GM18526 (cell line): ENCODE measurements around the gene LDLRAD4.

Source experiments
- POLR2A ChIP-seq: IDR thresholded peaks from 3 replicates; pipeline ENCODE4 v1.6.1; 2011; ENCODE audit not compliant: insufficient read length; ENCODE audit errors: extremely low read depth

The LDLRAD4 gene

DNA sequence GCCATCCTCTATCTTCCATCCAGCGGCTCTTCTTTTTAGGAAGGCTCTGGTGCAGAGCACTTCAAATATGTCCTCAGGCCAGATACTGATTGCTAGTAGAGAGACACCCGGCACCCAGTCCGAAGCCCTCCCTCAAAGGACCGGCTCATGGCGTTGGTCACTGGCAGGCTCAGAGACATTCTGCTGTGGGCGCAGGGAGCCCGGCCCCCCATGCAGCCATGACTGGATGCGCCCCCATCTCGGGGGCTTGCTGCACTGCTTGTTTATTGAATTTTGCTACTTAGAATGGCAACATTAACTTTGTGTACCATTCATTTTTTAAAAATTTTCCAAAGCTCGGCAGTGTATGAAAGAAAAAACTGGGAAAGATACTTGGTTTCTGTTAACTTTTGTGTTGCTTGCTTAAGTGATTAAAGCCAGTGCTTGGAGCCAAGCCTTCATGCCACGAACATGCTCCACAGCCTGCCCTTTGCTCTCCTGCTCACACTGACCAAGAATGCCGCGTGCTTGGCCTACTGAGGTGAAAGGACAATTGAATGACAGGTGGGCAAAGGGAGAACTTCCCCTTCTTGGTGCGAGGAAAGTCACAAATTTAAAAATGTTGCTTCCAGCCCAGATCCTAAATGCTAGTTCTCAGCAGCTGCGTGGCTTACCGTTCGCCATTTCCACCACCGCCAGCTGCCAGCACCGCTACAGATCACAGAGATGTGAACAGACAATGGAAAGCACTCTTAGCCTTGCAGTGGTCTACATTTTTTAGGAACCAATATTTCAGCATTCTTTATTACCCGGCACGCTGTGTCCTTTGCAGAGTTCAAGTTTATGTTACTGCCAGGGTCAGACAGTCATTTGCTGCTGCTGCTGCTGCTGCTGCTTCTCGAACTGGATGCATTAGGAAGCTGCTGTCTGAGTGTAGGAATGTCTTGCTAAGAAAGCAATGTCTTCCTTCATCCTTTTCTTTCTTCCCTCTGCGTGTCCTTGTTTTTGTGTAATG lies 431.1 kb downstream of the LDLRAD4 start:
- no peak for TF ChIP-seq POLR2A

DNA sequence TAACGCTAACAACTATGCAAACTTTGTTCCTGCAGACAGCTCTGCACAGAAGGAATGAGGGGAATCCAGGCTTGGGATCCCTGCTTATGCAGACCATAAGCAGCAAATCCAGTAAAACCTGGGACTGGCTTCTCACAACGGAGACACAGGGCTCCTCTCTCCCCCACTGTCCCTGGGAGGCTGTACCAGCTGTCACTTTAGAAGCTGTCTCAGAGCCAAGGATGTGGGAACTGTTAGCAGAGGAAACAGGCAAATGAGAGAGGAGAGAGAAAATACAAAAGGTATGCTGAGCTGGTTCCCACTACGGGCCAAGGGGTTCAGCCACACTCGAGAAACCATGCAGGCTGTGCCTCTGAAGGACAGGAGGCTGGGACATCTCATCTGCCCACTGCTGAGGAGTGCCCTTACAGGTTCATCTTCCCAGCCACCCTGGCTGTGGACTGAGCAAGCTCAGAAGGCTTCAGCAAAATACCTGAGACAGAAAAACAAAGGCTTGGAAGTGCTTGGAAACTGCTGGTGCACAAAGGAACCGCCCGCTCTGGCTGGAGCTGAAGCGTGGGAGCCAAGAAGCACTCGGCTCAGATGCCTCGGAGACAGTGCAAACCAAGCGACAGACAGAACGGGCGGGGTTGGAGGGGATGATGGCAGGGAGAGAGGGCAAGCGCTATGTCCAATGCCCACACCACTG lies 435.3 kb downstream of the LDLRAD4 start:
- no peak for TF ChIP-seq POLR2A

DNA sequence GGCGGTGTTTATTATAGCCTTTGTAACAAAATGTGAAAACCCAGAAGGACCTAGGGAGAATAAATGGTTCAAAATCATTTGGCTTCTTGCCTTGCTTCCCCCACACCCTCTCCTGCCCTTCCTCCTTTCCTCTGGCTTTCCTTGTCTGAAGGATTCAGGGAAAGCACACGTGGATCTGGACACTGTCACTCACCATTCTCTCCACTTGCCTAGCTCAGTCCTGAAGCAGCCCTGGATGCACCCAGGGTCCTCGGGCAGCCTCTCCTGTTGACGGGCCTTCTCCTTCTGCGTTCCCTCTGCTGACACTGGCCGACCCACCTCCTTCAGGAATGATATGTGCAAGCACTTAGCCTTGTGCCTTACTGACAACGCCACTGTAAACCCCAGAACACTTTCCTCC lies 439.4 kb downstream of the LDLRAD4 start:
- no peak for TF ChIP-seq POLR2A

DNA sequence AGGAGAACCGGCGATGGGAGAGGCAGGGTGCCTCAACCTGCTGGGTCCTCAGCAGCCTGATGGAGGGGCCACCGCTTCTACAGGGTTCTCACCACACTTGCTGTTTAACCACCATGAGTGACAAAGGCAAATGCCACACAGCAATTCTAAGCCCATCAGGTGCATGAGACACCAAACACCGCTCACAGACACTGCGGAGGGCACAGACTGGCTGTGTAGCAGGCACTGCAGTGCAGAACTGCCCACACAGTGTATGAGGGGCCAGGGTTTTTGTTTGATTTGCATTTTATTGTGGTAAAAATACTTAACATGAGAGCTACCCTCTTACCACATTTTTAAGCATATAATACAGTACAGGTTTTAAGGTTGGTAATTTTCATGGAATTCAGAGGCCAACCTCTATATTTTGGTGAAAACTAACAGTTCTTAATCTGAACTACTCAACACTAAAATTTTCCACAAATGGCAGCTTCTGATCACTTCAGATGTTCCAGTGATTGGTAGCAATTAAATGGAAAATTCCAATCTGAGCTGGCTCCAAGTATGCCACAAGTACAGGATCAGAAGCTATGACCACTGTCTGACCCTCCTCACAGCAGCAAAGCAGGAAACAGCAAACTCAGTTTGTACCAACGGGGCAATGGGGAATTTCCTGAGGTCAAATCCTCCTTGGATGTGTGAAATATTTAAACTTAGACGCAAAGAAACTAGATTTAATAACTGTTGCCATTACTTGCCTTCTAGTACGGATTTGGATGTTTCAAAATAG lies 440.1 kb downstream of the LDLRAD4 start:
- TF ChIP-seq POLR2A = no peak

DNA sequence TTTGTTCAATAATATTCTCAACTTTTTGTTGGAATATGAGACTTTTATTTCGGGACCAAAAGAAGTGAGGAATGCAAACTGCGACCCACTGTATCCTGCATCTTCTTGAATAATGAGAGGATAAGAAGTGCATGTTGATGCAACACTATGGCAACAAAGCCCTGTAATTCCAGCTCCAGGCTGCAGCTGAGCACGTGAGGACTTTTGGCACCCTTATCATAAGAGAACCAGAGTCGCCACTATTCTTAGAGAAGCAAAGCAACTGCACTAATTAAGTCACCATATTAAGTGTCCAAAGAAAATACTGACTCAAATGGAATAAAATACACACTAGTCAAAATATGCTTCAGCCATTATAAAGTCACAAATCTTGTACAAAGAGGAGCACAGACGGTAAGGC lies 441.9 kb downstream of the LDLRAD4 start:
- no peak for TF ChIP-seq POLR2A

DNA sequence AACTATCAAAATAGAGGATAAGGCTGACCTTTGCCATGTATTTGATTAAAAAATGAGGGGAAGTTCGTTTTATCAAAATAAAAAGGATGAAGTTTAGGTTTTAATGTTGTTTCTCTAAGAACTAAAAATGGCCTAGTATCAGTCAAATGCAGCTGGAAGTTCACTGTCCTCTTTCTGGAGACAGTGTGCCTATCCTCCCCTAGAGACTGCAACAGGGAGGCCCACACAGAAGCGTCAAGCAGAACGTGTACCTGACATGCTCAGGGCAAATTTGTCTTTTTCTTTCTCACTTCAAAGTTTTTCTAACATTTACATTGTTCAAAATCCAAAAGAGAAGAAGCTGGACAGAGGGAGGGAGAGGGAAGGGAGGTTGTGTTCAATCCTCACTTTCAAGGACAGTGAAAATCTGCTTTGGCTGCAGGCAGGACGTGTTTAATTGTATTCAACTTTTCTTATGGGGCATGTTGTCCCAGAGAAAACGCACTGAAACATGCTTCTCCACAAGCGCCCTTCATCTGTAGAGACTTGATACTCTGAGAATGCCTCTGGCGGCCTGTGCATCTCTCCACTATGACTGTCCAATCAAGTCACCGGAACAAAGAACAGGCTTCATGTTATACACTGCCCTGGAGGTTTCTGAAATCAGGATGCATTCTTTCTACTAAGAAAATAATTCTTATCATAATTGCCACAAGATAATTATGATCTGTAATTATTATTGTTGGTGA lies 442.7 kb downstream of the LDLRAD4 start:
- TF ChIP-seq POLR2A = no peak

DNA sequence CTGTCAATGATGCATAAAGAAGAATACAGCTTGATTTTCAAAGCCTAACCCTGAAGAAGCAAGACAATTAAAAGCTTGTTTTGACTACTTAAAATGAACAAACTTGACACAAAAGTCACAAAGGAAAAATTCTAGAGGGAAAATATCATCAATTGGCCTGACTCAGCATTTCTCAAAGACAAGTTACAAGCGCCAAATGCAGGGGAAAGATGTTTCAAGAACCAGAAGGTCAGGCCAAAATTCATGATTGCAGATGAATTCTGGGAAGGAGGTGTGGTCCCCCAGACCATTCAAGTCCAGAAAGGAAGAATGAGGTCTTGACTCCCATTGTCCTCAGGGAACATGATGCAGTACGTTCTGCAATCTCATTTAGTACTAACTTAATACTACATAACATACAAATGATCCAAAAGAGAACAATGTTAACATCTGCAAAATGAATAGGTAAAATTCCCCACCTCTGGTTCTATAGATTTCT lies 443.3 kb downstream of the LDLRAD4 start:
- no peak for TF ChIP-seq POLR2A

DNA sequence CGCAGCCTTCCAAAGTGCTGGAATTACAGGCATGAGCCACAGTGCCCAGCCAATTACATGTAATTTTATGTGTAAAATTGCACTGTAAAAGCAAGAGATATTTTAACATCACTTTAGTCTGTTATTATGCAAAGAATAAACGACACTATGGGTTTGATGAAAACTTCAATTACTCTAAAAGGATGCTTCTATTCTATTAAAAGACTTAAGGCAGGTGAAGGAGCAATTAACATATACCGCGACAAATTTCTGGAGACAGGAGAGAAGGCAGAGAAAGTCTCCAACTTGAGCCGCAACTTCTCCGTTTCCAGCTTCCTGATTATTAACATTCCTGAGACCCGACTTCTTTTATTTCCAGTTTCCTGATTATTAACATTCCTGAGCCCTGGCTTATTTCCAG lies 454.1 kb downstream of the LDLRAD4 start:
- TF ChIP-seq POLR2A = no peak

DNA sequence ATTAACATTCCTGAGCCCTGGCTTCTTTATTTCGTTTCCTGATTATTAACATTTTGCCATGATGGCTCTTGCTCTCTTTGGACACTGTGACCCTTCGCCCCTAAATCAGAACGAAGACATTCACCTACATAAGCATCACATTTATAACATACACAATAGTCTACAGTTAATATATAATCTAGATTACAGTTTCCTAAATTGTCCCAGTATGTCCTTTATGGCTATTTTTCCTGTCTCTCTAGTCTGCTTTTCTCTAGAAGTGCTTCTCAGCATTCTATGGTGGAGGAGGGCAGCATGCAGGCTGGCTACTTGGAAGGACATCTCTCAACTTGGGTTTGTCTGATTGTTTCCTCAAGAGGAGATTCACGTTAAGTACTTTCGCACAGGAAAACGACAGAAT lies 457.9 kb downstream of the LDLRAD4 start:
- TF ChIP-seq POLR2A = no peak

DNA sequence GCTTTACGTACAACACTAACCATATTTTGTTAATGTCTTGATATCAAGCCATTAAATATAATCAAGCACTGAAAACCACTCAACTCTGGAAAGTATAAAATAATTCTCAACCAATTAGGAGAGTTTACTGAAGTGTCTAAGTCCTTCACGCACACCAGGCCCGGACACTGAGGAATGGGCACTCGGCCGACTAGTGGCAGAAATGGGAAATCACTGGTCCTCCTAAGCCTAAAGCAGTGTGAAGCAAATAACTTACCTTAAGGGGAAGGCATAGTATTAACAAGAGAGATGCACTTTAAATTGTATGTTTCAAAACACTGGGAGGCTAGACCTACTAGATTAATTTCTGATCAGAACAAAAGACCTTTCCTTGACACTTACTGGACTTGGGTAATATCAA lies 462.1 kb downstream of the LDLRAD4 start:
- TF ChIP-seq POLR2A = no peak

DNA sequence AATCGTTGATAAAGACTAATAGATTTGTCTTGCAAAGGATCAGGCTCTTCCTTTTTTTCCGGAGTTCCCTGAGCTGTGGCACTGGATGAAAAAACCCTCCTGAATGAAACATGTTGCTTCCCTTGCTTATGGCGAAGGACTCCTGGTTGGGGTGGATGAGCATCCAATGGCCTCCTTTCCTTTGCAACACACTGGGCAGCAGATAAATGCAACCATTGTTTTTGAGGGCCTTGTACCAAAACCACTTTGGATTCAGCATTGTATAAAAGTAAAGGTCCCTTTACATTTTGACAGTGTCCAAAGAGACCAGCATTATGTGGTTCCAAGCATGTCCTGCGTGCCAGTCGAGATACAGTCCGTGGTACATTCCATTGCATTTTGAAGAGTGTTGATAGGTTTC lies 463.1 kb downstream of the LDLRAD4 start:
- TF ChIP-seq POLR2A = no peak

DNA sequence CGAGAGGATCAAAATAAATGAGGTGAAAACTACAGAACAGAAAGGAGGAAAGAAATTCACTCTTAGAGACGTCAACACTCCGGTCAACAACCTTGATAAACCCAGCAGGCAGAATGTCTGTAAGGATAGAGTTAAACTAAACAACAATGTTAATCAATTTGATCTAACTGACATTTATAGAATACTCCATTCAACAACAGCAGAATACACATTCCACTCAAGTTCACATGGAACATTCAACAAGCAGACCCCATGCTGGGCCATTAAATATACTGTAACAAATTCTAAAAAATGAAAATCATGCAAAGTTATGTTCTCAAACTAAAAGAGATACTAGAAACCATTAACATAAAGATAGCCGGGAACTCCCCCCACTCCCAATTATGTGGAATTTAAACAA lies 466.0 kb downstream of the LDLRAD4 start:
- no peak for TF ChIP-seq POLR2A

DNA sequence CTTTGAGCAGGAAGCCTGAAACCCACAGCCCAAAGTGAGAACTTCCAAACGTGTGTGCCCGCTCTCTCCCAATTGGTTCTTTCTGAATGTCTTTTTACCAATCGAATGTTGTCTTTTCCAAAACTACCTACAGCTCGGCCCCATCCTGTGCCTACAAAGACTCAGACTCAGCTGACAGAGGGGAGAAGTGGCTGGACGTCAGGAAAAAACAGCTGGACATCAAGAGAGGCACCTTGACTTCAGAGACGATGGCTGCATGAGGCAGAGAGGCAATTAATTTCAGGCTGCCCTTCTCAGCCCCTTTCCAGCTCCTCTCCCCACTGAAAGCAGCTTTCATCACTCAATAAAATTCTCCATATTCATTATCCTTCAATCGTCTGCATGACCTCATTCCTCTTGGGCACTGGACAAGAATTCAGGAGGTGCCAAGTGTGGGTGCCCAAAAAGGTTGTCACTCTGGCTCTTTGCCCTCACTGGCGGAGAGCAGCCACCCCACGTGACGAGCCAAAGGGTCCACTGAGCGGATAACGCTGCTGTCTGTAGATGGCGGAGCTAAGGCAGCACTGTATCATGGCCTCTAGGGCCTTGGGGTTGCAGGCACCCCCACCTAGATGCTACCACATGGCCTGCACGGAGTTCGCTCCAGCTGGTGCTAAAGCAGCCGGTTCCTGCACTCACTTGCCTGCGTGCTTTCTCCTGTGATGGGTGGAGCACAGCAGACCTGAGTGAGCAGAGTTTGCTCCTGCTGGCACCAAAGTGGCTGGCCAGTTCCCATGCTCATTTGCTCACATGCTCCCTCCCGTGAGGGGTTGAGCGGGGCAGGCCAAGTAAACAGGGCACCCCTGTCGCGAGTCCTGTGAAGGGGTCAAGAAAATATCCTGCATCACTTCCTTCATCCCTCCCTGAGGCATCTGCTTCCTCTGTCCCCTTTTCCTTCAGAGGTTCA lies 469.9 kb downstream of the LDLRAD4 start:
- TF ChIP-seq POLR2A = no peak

DNA sequence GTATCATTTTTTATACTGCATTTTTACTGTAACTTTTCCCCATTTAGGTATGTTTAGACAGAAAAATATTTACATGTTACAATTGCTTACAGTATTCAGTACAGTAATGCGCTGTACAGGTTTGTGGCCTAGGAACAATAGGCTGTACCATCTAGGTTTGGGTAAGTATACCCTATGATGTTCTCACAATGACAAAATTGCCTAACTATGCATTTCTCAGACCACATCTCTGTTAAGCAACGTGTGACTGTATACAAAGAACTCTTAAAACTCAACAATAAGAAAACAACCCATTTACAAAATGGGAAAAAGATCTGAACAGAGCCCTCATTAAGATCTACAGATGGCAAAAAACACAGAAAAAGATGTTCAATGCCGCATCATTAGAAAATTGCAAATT lies 478.4 kb downstream of the LDLRAD4 start:
- no peak for TF ChIP-seq POLR2A
